PC-3 (cell line): ENCODE results near the gene EPB41L1. TPM values are rescaled to one million over a fixed set of nuclear protein-coding genes. Genes with fewer than 3 reads are reported as not detected.

Source experiments
- ATAC-seq: fragments of 200-7000 bp; cut with Tn5 transposase; 2 replicates; pipeline ENCODE4 v1.9.1; 2020; ENCODE audit warnings: mild to moderate bottlenecking, moderate library complexity
- BruUV-seq: library from RNA; stranded (reverse); fragments of 400-500 nt; replicated peaks from 2 replicates; lab custom pipeline; 2021; lab: Mats Ljungman, UMichigan
- CTCF ChIA-PET: fragments of 300-600 bp; sonication (Branson Sonifier 250); formaldehyde crosslinking; loops from one replicate; lab custom pipeline; 2022; ENCODE audit warnings: antibody characterized with exemption; lab: Charles Lee
- POLR2A ChIA-PET: fragments of 300-600 bp; sonication (Branson Sonifier 250); formaldehyde crosslinking; loops from one replicate; lab custom pipeline; 2022; ENCODE audit warnings: antibody characterized with exemption; ENCODE audit not compliant: unreplicated experiment; lab: Charles Lee
- DNase-seq: peaks from one replicate; pipeline ENCODE4 v3.0.0-alpha.2; 2015
- H2AFZ ChIP-seq: fragments of 300-600 bp; sonication (generic); 2 replicates; pipeline ENCODE4 v1.6.0; 2016; ENCODE audit warnings: antibody characterized with exemption, low read length
- H3F3A ChIP-seq: fragments of 300-600 bp; sonication (generic); one replicate; pipeline ENCODE4 v1.6.0; 2017; ENCODE audit warnings: antibody characterized with exemption, low read length, control low read depth, mild to moderate bottlenecking; ENCODE audit not compliant: unreplicated experiment
- H3K27ac ChIP-seq: fragments of 300-600 bp; sonication (generic); 2 replicates; pipeline ENCODE4 v1.5.1; 2016; ENCODE audit warnings: mild to moderate bottlenecking, low read length
- H3K27me3 ChIP-seq: fragments of 300-600 bp; sonication (generic); 2 replicates; pipeline ENCODE4 v1.6.1; 2016; ENCODE audit warnings: low read length, mixed read lengths
- H3K36me3 ChIP-seq: fragments of 300-600 bp; sonication (generic); 2 replicates; pipeline ENCODE4 v1.6.1; 2016; ENCODE audit warnings: low read depth, mixed run types, low read length, mixed read lengths
- H3K4me1 ChIP-seq: fragments of 300-600 bp; sonication (generic); 2 replicates; pipeline ENCODE4 v1.5.1; 2016; ENCODE audit warnings: low read length; ENCODE audit not compliant: insufficient read depth
- H3K4me2 ChIP-seq: fragments of 300-600 bp; sonication (generic); 2 replicates; pipeline ENCODE4 v1.6.0; 2016; ENCODE audit warnings: low read length
- H3K4me3 ChIP-seq: fragments of 300-600 bp; sonication (generic); 2 replicates; pipeline ENCODE4 v1.5.1; 2016; ENCODE audit warnings: mild to moderate bottlenecking, low read length, mixed read lengths
- H3K79me2 ChIP-seq: fragments of 300-600 bp; sonication (generic); 2 replicates; pipeline ENCODE4 v1.6.1; 2017; ENCODE audit warnings: low read length, mixed read lengths
- H3K9ac ChIP-seq: fragments of 300-600 bp; sonication (generic); 2 replicates; pipeline ENCODE4 v1.6.0; 2016; ENCODE audit warnings: mild to moderate bottlenecking, low read length
- H3K9me2 ChIP-seq: fragments of 300-600 bp; sonication (generic); replicated peaks from 2 replicates; pipeline ENCODE4 v1.6.1; 2016; ENCODE audit warnings: mixed run types, low read length, mixed read lengths
- H3K9me3 ChIP-seq: fragments of 300-600 bp; sonication (generic); 2 replicates; pipeline ENCODE4 v1.6.1; 2016; ENCODE audit warnings: low read length, mixed read lengths
- H4K20me1 ChIP-seq: fragments of 300-600 bp; sonication (generic); 2 replicates; pipeline ENCODE4 v1.6.1; 2016; ENCODE audit warnings: low read length, mixed read lengths
- CTCF ChIP-seq: fragments of 300-600 bp; sonication (generic); conservative IDR thresholded peaks from 2 replicates; pipeline ENCODE4 v1.5.1; 2017; ENCODE audit warnings: antibody characterized with exemption, low read depth, mild to moderate bottlenecking, low read length
- EZH2 ChIP-seq: fragments of 300-600 bp; sonication (generic); IDR thresholded peaks from one replicate; pipeline ENCODE4 v1.6.1; 2017; ENCODE audit warnings: antibody characterized with exemption, mild to moderate bottlenecking, low read length; ENCODE audit not compliant: unreplicated experiment
- EZH2phosphoT487 ChIP-seq: fragments of 300-600 bp; sonication (generic); IDR thresholded peaks from 2 replicates; pipeline ENCODE4 v1.6.1; 2018; ENCODE audit warnings: mild to moderate bottlenecking, antibody characterized with exemption, low read length, borderline replicate concordance
- intact Hi-C: fragments of 100-400 bp; cut with micrococcal nuclease; formaldehyde crosslinking; loops from 2 replicates; pipeline ENCODE4 v1.9.0; 2023
- total RNA-seq: library from RNA; depleted of rRNA; stranded (reverse); fragments of >200 nt; gene quantifications from 2 replicates; pipeline ENCODE4 v1.2.3, GENCODE V29; 2014

The EPB41L1 gene
- total RNA-seq, 1 experiment from 2014 or later: 48.2 TPM

- DNase-seq: peak; percentile 52
- Histone ChIP-seq H2AFZ (no peak overlapping the region), H3K9me2 (no peaks in the 10 kb centered on the region), H3K36me3 (no peaks in the 10 kb centered on the region), H3K27ac (no peak overlapping the region), H3F3A (no peaks in the 10 kb centered on the region), H3K4me2 (no peak overlapping the region), H3K9ac (no peak overlapping the region), H3K27me3 (no peaks in the 10 kb centered on the region), H4K20me1 (no peaks in the 10 kb centered on the region), H3K79me2 (no peaks in the 10 kb centered on the region), H3K4me3 (no peak overlapping the region), H3K4me1 (no peaks in the 10 kb centered on the region), H3K9me3 (no peaks in the 10 kb centered on the region)
- intact Hi-C loops: loop anchor here (2.0 kb wide), 1 partner anchor 224 kb away; no protein-coding TSS in a partner anchor
- ChIA-PET POLR2A (no interaction called here), CTCF (interaction anchor here (1.2 kb wide), 1 partner anchor 184 kb away, joined by 4 read pairs; no protein-coding TSS in a partner anchor)
- peak; percentile 68 for ATAC-seq
- TF ChIP-seq EZH2phosphoT487 (no peak), CTCF (peak; percentile 77), EZH2 (no peak)
- BruUV-seq: no TSS peak
Observed at GRCh38 chr20:36214684-36215256, 60.2 kb downstream of the EPB41L1 start.

GRCh38 chr20:36215778-36216177 lies 61.2 kb downstream of the EPB41L1 start:
- Histone ChIP-seq H3K4me3 (no peak overlapping the region), H3K79me2 (no peaks in the 10 kb centered on the region), H3K36me3 (no peaks in the 10 kb centered on the region), H3K9ac (no peak overlapping the region), H3K9me3 (no peaks in the 10 kb centered on the region), H3K27me3 (no peaks in the 10 kb centered on the region), H2AFZ (no peak overlapping the region), H3K27ac (no peak overlapping the region), H4K20me1 (no peaks in the 10 kb centered on the region), H3K4me2 (no peak overlapping the region), H3K4me1 (no peaks in the 10 kb centered on the region), H3F3A (no peaks in the 10 kb centered on the region), H3K9me2 (no peaks in the 10 kb centered on the region)
- no peak for TF ChIP-seq EZH2
- no peak for TF ChIP-seq EZH2phosphoT487
- TF ChIP-seq CTCF: no peak
- intact Hi-C loops: loop anchor here (2.0 kb wide), 1 partner anchor 223 kb away; no protein-coding TSS in a partner anchor
- no peak for DNase-seq
- POLR2A ChIA-PET: no interaction called here
- CTCF ChIA-PET: no interaction called here
- no TSS peak for BruUV-seq
- no peak for ATAC-seq
